Activated T-cell treated with anti-CD3 and anti-CD28 coated beads, Interleukin-2, amount 50 U/mL, for 4 hours (primary cell): Measurements from ENCODE around the gene CD8B2. TPM values are rescaled to one million over a fixed set of nuclear protein-coding genes. Genes with fewer than 3 reads are reported as not detected.
"Not testable (repeated sequence)": the region's sequence is repeated elsewhere in the genome, so short reads cannot be mapped to it uniquely, and the experiment has no call there.

Experiments used
- ATAC-seq, 2 donors: fragments of 200-7000 bp; cut with Tn5 transposase; one replicate each; pipeline ENCODE4 v1.10.0; 2021
- DNase-seq: peaks from one replicate; pipeline ENCODE4 v3.0.0-alpha.2; 2020
- H3K27me3 Mint-ChIP-seq: one replicate; pipeline ENCODE4 v1.8.0; 2021; ENCODE audit warnings: low read depth, mixed read lengths
- H3K36me3 Mint-ChIP-seq: one replicate; pipeline ENCODE4 v1.8.0; 2022; ENCODE audit warnings: mixed read lengths; ENCODE audit not compliant: insufficient read depth
- H3K4me1 Mint-ChIP-seq: one replicate; pipeline ENCODE4 v1.8.0; 2021; ENCODE audit warnings: low read depth, mixed read lengths
- H3K4me3 Mint-ChIP-seq: one replicate; pipeline ENCODE4 v1.8.0; 2021; ENCODE audit warnings: mild to moderate bottlenecking, moderate library complexity, mixed read lengths
- H3K9me3 Mint-ChIP-seq: one replicate; pipeline ENCODE4 v1.8.0; 2021; ENCODE audit warnings: mixed read lengths
- total RNA-seq, 3 donors: library from RNA; stranded (reverse); gene quantifications; one replicate each; pipeline ENCODE4 v1.2.1, GENCODE V29; 2021

Gene CD8B2
- total RNA-seq, 3 donors from 2014 or later: 0.11 to 0.21 (median 0.18) TPM

DNA sequence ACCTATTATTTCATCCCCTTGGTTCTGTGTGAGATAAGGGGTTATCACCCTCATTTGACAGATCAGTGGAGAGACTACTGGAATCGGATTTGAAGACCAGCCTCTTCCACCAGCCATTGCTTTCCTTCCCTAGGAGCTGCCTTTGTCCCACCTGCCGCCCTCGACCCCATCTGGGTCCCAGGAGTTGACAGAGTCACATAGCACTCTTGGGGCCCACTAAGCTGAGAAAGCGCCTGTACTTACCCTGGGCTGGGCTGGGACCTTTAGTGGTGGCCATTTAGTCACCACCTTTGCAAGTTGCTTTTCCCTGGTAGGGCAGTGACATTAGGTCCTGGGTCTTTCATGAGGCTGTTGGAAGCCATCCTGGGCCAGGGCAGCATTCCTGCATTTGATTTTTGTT lies 17.6 kb downstream of the CD8B2 start:
- H3K27me3 Mint-ChIP-seq, ATAC-seq, H3K4me1 Mint-ChIP-seq, H3K36me3 Mint-ChIP-seq, H3K9me3 Mint-ChIP-seq, H3K4me3 Mint-ChIP-seq, DNase-seq: not testable (repeated sequence)

GRCh38 chr2:106506002-106506687 lies 19.0 kb downstream of the CD8B2 start:
- H3K4me3 Mint-ChIP-seq, H3K27me3 Mint-ChIP-seq, DNase-seq, H3K4me1 Mint-ChIP-seq, H3K9me3 Mint-ChIP-seq, H3K36me3 Mint-ChIP-seq, ATAC-seq: not testable (repeated sequence)

- not testable (repeated sequence) for H3K4me3 Mint-ChIP-seq, H3K9me3 Mint-ChIP-seq, H3K27me3 Mint-ChIP-seq, ATAC-seq, DNase-seq, H3K36me3 Mint-ChIP-seq
- H3K4me1 Mint-ChIP-seq: peaks cover 12% of the 10 kb centered on the region
Measured at GRCh38 chr2:106508660-106509373, 21.7 kb downstream of the CD8B2 start.

GRCh38 chr2:106509374-106509770 lies 22.2 kb downstream of the CD8B2 start:
- not testable (repeated sequence) for H3K4me3 Mint-ChIP-seq, H3K36me3 Mint-ChIP-seq, DNase-seq, H3K27me3 Mint-ChIP-seq, H3K9me3 Mint-ChIP-seq, ATAC-seq
- peaks cover 12% of the 10 kb centered on the region for H3K4me1 Mint-ChIP-seq

GRCh38 chr2:106510791-106511190 lies 23.6 kb downstream of the CD8B2 start:
- H3K36me3 Mint-ChIP-seq, H3K4me3 Mint-ChIP-seq, DNase-seq, H3K27me3 Mint-ChIP-seq, H3K9me3 Mint-ChIP-seq, ATAC-seq: not testable (repeated sequence)
- H3K4me1 Mint-ChIP-seq: peaks cover 12% of the 10 kb centered on the region

DNA sequence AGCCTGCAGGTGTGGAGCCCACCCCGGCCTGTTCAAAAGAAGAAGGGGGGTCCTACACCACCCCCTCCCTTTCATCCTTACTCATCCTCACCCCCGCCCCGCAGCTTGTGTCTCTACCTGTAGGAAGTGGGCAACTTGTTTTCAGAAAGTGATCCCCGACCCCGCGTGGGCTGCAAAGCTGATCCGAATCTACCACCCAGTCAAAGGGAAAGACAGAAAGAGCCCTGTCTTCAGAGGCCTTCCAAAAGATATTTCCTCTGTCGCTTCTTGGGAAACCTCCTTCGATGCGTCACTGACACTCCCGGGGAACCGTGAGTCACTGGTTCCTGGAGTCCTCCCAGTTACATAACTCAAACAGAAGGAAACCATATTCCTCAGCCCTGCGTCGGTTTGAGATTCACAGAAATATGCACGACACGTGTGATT lies 24.3 kb downstream of the CD8B2 start:
- Mint-ChIP-seq H3K4me3 (peak overlapping the region; percentile 13), H3K4me1 (peaks cover 12% of the 10 kb centered on the region)
- ATAC-seq (peak; percentile 81 to 86), DNase-seq (peak; percentile 50)
- H3K36me3 Mint-ChIP-seq, H3K9me3 Mint-ChIP-seq, H3K27me3 Mint-ChIP-seq: not testable (repeated sequence)

DNA sequence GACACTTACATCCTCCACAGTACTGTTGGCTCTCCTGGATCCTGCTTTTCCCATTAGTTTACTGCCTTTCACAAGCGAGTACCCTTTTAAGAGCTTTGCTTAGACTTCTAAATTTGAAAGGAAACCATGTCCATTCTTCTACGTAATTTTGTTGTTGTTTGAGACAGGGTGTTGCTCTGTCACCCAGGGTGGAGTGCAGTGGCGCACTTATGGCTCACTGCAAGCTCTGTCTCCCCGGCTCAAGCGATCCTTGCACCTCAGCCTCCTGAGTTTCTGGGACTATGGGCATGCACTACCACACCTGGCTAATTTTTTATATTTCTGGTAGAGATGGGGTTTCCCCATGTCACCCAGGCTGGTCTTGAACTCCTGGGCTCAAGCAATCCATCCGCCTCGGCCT lies 24.8 kb downstream of the CD8B2 start:
- H3K36me3 Mint-ChIP-seq, H3K9me3 Mint-ChIP-seq, DNase-seq, H3K27me3 Mint-ChIP-seq: not testable (repeated sequence)
- H3K4me3 Mint-ChIP-seq: peak overlapping the region; percentile 13
- H3K4me1 Mint-ChIP-seq: peaks cover 10% of the 10 kb centered on the region
- ATAC-seq: peak; percentile 12 to 14

GRCh38 chr2:106513391-106513790 lies 26.2 kb downstream of the CD8B2 start:
- H3K4me3 Mint-ChIP-seq, ATAC-seq, H3K9me3 Mint-ChIP-seq, DNase-seq, H3K36me3 Mint-ChIP-seq, H3K27me3 Mint-ChIP-seq: not testable (repeated sequence)
- peaks cover 10% of the 10 kb centered on the region for H3K4me1 Mint-ChIP-seq

DNA sequence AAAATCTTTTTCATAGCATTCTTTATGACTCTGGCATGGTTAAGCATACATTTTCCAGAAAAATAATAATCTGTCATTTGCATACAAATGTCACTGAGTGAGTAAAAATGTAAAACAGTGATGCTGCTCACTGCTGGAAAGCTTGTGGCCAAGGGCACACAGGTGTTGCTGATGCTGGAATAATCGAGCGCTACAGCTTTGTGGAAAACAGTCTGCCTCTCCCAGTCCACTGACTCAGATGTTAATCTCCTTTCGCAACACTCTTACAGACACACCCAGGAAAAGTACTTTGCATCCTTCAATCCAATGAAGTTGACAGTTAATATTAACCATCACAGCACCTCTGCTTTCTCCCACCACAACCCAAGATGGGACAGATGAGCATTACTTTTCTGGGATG lies 27.7 kb downstream of the CD8B2 start:
- not testable (repeated sequence) for H3K36me3 Mint-ChIP-seq, H3K9me3 Mint-ChIP-seq, H3K27me3 Mint-ChIP-seq, H3K4me3 Mint-ChIP-seq, ATAC-seq, DNase-seq
- H3K4me1 Mint-ChIP-seq: peaks cover 10% of the 10 kb centered on the region

GRCh38 chr2:106516436-106516835 lies 29.3 kb downstream of the CD8B2 start:
- Mint-ChIP-seq H3K36me3 (no peaks in the 10 kb centered on the region), H3K4me1 (peaks cover 8% of the 10 kb centered on the region), H3K9me3 (no peaks in the 10 kb centered on the region), H3K4me3 (no peak overlapping the region), H3K27me3 (peaks cover 4% of the 10 kb centered on the region)
- ATAC-seq (no peak), DNase-seq (no peak)

- peaks cover 4% of the 10 kb centered on the region for H3K27me3 Mint-ChIP-seq
- no peak for DNase-seq
- no peak for ATAC-seq
- H3K4me1 Mint-ChIP-seq: peaks cover 5% of the 10 kb centered on the region
- no peak overlapping the region for H3K4me3 Mint-ChIP-seq
- H3K9me3 Mint-ChIP-seq: no peaks in the 10 kb centered on the region
- no peaks in the 10 kb centered on the region for H3K36me3 Mint-ChIP-seq
Measured at GRCh38 chr2:106516864-106517263, 29.7 kb downstream of the CD8B2 start.

DNA sequence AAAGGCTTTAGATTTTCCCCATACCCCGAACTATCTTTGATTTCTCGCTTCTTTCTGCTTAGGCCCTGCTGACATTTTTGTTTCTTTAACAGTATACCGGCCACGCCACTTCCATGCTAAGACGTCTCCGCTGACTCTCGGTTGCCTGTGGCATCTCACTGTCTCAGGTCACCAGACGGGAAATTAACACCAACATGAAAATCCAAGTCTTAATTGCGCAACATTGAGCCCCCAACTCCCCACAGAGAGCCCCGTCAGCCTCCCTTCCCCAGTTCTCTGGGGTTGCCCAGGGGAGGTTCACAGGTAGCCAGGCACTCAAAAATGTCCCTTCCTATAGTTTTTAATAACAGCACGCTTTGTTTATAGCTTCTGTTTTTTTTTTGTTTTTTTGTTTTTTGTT lies 30.2 kb downstream of the CD8B2 start:
- ATAC-seq: no peak
- Mint-ChIP-seq H3K4me1 (peaks cover 1% of the 10 kb centered on the region), H3K27me3 (peaks cover 4% of the 10 kb centered on the region), H3K4me3 (no peak overlapping the region), H3K9me3 (no peaks in the 10 kb centered on the region), H3K36me3 (no peaks in the 10 kb centered on the region)
- DNase-seq: no peak

DNA sequence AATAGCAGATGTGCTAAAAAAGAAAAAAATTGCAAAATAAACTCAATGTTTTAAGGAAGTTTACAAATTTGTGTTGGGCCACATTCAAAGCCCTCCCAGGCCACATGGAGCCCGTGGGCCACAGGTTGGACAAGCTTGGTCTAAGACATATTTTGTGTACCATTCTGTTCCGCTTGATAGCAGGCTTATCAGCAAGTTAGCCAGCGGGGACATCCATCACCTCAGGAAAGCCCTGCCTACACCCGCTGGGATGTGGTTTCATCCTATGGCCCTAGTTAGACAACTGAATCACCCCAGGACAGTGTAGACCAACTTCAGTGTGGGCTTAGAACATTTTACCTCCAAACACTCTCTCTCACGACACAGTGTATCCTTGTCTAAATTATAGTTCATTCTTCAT lies 32.6 kb downstream of the CD8B2 start:
- ATAC-seq (no peak), DNase-seq (no peak)
- no peaks in the 10 kb centered on the region for H3K4me1 Mint-ChIP-seq
- H3K4me3 Mint-ChIP-seq: no peak overlapping the region
- H3K27me3 Mint-ChIP-seq: peaks cover 4% of the 10 kb centered on the region
- H3K9me3 Mint-ChIP-seq: peaks cover 8% of the 10 kb centered on the region
- H3K36me3 Mint-ChIP-seq: no peaks in the 10 kb centered on the region

DNA sequence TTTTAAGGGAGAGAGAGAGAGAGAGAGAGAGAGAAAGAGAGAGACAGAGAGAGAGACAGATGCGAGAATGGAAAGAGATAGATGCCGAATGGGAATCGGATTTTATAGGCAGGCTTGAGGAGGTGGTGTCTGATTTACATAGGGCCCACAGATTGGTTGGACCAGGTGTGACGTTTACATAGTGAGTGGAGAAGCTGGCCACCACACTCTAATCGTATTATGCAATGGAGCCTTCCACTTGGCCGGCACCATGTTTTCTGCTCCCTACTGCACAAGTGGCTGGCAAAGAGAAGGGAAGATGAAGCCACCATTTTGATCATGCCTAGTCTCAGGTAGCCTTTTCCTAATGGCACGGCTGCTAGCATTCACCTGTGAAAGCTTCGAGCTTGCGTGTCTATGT lies 33.9 kb downstream of the CD8B2 start:
- Mint-ChIP-seq H3K9me3 (peaks cover 8% of the 10 kb centered on the region), H3K36me3 (no peaks in the 10 kb centered on the region), H3K4me1 (no peaks in the 10 kb centered on the region), H3K4me3 (no peak overlapping the region), H3K27me3 (peaks cover 4% of the 10 kb centered on the region)
- ATAC-seq (no peak), DNase-seq (no peak)

GRCh38 chr2:106523976-106524665 lies 37.0 kb downstream of the CD8B2 start:
- Mint-ChIP-seq H3K4me3 (no peak overlapping the region), H3K36me3 (no peaks in the 10 kb centered on the region), H3K9me3 (peaks cover 8% of the 10 kb centered on the region), H3K27me3 (peaks cover 1% of the 10 kb centered on the region), H3K4me1 (no peaks in the 10 kb centered on the region)
- DNase-seq (no peak), ATAC-seq (no peak)
